Medulla oblongata (tissue), 1 donor: ENCODE data around the gene EPN2.

Source experiments
- DNase-seq: peaks from one replicate; pipeline ENCODE4 v3.0.0-alpha.2; 2015; ENCODE audit errors: extremely low spot score

The EPN2 gene

DNA sequence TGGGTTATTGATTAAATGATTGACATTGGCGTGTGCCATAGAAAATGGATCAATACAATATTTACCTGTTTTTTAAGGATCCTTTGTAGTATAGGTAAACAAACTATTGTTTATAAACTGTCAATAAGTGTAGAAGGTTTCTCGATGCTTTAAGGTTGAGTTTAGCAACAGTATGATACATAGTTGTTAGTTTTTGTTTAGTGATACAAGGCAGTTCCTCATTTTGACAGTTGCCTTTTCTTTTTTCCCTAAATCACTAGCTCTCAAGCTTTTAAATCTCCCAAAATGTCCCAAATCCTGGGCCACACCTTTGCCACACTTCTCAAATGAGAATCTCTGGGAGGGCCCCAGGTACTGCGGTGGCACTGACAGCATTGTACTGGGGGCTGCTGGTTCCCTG, 57.3 kb downstream of the EPN2 start:
- DNase-seq = no peak

DNA sequence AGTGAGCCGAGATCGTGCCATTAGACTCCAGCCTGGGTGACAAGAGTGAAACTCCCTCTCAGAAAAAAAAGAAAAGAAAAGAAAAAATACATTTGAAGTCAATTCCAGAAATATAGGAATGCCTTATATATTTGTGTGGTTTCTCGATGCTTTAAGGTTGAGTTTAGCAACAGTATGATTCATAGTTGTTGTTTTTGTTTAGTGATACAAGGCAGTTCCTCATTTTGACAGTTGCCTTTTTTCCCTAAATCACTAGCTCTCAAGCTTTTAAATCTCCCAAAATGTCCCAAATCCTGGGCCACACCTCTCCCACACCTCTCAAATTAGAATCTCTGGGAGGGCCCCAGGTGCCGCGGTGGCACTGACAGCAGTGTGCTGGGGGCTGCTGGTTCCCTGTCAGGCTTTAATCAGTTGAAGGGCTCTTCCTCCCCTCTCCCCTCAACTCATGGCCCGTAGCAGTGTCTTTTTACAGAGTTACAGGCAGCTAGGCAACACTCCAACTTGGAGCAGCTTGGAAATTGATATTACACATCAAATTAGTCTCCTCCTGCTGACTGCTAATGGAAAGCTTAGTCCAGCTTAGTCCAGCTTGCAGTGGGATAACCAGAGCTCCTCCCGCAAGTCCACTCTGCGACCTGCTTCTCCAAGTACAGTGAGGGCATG, 58.4 kb downstream of the EPN2 start:
- DNase-seq = no peak

DNA sequence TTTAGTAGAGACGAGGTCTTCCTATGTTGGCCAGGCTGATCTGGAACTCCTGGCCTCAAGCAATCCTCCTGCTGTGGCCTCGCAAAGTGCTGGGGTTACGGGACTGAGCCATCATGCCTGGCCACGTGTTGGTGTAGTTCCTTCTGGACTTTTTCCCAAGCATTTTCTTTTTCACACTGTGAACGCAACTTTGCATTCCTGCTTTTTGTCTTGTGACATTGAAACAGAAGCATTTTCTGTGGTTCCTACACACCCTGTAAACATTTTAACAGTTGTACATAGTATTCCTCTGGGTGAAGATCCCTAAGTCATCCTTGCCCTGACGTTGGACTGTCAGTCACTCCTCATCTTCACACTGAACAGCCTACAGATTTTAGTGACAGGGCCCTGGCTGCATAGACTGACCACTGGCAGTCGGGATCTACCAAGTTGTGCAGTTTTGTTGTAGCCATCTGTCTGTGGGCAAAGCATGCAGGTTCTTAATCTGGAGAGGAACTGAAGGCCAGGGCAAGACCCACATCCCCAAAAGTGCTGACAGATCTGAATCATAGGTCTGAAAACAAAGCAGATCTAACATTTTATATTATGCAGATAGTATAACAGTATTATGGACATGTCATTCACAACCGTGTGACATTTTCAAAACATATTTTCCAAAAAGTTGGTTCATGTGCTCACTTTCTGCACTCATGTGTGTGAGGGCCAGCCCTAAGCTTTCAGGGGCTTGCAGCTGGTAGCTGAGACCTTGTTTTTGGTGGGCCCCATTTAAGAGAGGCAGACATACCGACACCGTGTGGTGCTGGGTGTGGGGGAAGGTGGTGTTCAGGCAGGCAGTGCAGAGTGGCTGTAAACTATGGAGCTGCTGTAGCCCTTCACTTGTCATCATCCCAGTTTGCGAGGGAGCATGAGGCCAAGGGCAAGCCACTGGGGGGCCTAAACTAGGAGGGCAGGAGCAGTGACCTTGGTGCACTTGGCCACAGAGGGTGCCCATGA, 59.9 kb downstream of the EPN2 start:
- no peak for DNase-seq

- DNase-seq = no peak
These were observed 61.5 kb downstream of the EPN2 start for GRCh38 chr17:19298569-19299213.

DNA sequence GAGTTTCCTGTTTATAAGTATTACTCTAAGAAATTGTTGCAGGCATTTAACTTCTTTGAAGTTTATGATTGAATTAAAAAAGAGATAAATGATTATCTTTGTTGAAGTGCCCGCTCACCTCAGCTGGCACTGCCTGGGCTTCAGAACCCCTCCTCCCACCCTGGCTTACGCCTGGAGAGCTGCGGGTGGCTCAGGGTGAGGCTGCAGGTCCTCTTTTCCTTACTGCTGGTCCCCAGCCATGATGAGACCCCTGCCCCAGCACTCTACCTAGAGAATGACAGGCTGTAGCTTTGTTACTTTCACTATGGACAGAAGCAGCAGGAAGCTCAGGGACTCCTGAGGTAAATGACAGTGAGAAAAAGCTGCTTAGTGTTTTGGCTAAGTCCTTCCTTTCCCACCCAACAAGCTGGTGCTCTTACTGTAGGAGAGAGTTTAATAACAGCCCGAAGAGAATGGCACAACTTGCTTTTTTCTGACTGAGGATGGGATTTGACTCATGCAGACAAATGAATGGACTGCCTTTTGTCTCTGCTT, 62.1 kb downstream of the EPN2 start:
- no peak for DNase-seq

DNA sequence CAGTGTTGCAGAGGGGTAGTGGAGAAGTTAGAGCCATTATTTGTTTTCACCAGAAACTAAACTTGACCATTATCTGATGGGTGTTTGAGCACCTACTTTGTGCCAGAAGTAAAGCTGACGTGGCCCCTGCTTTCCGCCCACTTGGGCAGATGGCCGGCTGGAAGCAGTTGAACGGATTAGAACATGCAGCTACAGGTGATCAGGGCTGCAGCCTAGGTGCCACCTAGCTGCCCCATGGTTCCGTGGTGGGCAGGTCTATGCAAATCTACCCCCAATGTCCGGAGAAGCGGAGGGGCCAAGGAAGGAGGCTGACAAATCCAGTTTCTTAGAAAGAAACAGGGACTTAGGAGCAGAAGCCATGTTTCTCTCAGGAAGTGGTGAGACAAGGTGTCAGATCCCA, 62.7 kb downstream of the EPN2 start:
- DNase-seq = no peak

- no peak for DNase-seq
These were observed 64.2 kb downstream of the EPN2 start for GRCh38 chr17:19301274-19301951.

DNA sequence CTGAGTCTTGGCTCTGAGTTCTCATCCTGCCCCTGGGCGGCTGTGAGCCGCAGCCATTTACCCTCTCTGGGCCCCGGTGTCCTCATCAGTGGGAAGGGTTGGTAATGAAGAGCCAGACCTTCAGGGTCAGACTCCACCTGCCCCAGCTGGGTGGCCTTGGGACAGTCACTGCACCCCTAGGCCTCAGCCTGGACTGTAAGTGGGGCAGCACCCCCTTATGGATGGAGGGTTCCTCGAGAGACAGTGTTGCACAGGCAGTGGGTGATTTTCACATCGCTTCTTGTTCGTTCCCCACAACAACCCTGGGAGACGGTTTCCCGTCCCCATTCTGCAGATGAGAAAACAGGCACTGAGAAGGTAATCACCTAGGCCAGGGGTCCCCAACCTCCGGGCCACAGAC, 64.8 kb downstream of the EPN2 start:
- DNase-seq = no peak

DNA sequence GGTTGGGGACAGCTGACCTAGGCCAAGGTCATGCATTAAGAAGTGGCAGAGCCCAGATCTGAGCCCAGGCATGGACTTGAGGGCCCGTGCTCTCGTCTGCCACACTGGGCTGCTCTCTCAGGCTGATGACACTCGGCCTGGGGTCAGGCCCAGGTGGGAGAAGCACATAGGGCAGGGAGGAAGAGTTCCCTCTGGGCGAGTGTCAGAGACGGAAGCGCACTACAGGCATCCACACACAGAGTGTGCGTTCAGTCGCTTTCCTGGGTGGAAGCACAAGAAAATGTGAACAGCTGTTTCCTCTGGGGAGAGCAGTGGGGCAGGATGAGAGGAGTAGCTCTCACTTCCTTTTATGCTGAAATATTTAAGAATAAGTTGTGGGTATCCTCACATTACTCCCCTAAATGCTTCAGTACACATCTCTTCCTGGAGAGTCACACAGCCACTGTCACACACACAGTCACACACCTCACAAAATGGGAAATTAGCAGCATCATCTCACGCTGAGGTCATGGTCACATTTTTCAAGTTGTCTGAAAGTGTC, 65.7 kb downstream of the EPN2 start:
- no peak for DNase-seq

DNA sequence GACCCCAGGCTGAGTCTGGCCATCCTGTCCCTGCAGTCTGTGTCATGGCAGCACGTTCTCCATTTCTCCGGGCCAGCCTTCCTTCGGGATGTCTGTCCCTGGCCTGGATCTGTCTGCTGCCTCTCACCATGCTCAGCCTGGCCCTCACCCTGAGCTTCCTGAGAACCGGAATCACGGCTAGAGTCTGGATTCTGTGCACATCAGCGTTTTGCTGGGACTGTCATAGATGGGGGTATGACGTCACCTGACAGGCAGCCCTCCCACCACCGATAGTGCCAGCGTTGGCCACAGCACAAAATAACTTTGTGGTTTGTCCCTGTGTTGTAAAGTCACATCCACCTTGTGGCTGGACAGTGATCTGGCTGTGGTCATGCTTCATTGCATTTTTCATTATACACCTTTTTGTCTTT, 66.2 kb downstream of the EPN2 start:
- no peak for DNase-seq

GRCh38 chr17:19304209-19304608, 67.0 kb downstream of the EPN2 start:
- DNase-seq = peak; percentile 85

DNA sequence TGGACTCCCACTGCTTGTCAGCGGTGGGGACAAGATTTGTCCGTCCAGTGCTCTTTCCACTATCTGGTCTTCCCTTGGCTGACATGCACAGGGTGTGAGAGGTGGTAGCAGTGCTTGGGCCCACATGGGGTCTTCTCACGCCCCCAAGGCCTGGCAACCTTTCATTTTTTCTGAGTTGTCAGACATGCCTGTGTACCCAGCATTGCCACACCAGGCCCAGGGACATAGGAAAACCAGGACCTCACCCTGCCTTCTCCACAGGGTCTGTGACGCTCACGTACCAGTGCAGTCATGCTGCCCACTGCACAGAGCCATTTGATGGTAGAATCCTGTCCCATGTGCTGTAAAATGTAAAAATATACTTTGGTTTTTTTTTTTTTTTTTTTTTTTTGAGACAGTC, 67.6 kb downstream of the EPN2 start:
- no peak for DNase-seq

GRCh38 chr17:19305256-19305655, 68.1 kb downstream of the EPN2 start:
- DNase-seq = no peak

DNA sequence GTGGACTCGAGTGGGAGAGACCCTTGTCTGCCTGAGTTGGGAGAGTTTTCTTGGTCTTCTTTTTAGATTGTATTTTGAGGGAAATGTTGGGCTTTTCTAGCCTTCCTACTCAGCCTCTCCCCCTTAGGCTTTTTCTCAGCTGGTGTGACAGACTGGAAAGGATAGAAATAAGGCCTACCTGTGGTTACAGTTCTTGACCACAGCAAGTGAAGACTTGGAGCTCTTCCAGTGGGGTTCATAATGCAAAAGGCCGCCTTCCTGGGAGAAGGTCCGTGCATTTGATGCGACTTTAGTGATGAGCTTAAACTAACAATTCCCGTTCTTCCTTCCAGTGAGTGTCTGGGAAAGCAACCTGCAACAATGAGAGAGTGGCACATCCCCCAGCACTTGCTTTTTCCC, 68.6 kb downstream of the EPN2 start:
- DNase-seq = no peak

DNA sequence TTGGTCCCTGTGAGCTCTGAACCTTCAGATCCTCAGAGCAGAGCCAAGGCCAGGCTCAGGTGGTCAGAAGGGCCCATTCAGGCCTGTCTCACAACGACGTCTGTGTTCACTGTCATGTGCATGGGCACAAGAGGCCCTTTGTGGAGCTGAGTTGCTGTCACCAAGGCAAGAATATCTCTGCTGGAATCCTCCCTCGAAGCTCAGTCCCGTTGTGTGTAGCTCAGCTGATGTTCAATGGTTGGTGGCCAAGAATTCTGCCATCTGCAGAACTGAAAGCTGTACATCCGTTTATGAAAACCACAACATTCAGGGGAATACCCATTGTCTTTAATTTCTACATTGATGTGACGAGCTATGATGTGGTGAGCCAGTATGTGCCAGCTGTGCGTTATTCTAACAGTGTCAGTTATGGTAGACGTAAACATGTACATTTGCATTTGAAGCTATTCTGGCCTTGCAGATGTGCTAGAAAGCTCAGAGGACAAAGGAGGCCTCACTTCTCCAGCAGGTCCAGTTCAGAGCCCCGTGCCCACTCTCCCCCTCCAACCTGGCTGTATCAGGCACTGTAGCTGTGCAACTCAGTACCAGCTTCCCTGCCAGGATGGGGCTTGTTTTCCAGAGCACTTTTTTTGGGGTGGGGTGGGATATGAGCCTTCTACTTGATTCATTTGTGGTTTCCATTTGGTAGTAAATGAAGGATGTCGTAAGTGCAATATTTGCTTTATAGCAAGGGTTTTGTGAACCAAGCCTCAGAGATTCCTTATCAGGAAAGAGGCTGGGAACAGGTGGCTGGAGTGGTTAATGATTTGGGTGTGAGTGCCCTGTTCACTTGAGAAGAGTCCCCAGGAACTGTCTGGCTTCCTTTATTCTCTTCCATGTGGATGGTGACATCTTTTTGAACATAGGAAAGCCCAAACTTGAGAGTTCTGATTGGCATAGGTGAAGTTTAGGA, 69.3 kb downstream of the EPN2 start:
- DNase-seq = peak; percentile 97

- no peak for DNase-seq
These were observed 70.4 kb downstream of the EPN2 start for GRCh38 chr17:19307521-19307920.

DNA sequence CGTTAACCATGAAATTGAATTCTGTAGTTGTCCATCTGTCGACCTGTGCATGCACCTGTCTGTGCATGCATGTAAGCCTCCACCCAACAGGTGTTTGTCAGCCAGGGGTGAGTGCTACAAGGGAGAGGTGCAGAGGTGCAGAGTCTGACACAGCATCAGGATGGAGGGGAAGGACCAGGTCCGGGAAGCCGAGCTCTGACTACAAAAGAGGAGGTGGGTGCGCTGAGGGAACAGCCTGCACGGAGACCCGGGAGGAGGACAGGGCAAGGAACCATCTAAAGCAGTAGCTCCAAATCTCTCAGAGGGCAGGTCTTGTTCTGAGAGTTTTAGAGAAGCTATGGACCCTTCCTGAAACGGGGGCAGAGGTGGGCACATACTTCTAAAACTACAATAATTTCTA, 71.2 kb downstream of the EPN2 start:
- DNase-seq = no peak

DNA sequence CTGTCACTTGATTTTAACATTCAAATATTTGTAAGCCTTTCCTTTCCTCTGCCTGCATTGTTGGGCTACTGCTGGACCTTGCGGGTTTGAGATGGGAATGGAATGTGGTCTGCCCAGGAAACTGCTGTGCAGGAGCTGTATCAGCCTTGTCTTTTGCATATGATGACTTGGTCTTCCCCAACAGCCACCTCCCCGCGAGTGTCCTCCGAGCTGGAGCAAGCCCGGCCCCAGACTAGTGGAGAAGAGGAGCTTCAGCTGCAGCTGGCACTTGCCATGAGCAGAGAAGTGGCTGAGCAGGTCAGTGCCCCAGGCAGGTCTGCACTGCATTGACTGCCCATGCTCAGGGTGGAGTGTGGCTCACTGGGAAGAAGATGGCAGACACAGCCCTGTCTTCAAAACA, 72.5 kb downstream of the EPN2 start:
- DNase-seq = no peak

- DNase-seq = no peak
These were observed 73.0 kb downstream of the EPN2 start for GRCh38 chr17:19310151-19310550.

GRCh38 chr17:19311016-19311415, 73.8 kb downstream of the EPN2 start:
- DNase-seq = no peak
